ENCODE results near the gene KCNAB1. TPM values are rescaled to one million over a fixed set of nuclear protein-coding genes. Genes with fewer than 3 reads are reported as not detected.
"Not testable (repeated sequence)": the region's sequence is repeated elsewhere in the genome, so short reads cannot be mapped to it uniquely, and the experiment has no call there.

Gene KCNAB1
- total and polyA plus RNA-seq, 2 donors (not counting 3 experiments of a cell fraction or from before 2014, with no cell fraction given), result 0.21 TPM; not detected in 1

- BruUV-seq (replicated peaks), result no TSS peak
- no peak overlapping the region for H3K27ac ChIP-seq (ENCODE audit: insufficient read depth, low read depth, low read length)
- H4K20me1 ChIP-seq (replicated peaks; ENCODE audit: control insufficient read depth, extremely low read depth, insufficient read depth, low read length), result no peaks in the 10 kb centered on the region
- peaks cover 0 to 3% of the 10 kb centered on the region in 2 experiments for H3K27me3 ChIP-seq (ENCODE audit: control insufficient read depth in 2 of 2, insufficient read depth in 2 of 2, low read length in 2 of 2)
- dilution Hi-C loops (cut with MboI; ENCODE audit: extremely low pct_ligation_motif_present, low sequenced_read_pairs), result no loop called here
- no peak for FAIRE-seq
- no peak overlapping the region for H3K9ac ChIP-seq (replicated peaks; ENCODE audit: extremely low read depth, insufficient read depth, low read length)
- no peaks in the 10 kb centered on the region for H3K4me1 ChIP-seq (ENCODE audit: control insufficient read depth, extremely low read depth, insufficient read depth, low read length)
- ChIA-PET POLR2A (no interaction called here), CTCF (interaction anchor here (1.2 to 1.6 kb wide), 2 partner anchors 8 to 9 kb away, joined by 3 to 4 read pairs; no protein-coding TSS in a partner anchor)
- no peak overlapping the region for H3K4me3 ChIP-seq (replicated peaks in 1 of 3; ENCODE audit: insufficient read depth in 1 of 3, low read depth in 1 of 3, low read length in 3 of 3)
- no peaks in the 10 kb centered on the region for H3K9me1 ChIP-seq (replicated peaks; ENCODE audit: control insufficient read depth, extremely low read depth, insufficient read depth, low read length)
- no peaks in the 10 kb centered on the region for H3K9me3 ChIP-seq (replicated peaks; ENCODE audit: control insufficient read depth, insufficient read depth, low read length)
- no peak overlapping the region for H2AFZ ChIP-seq (ENCODE audit: low read depth, low read length)
- no peak for DNase-seq (ENCODE audit: low read depth, low spot score)
- no peak for TF ChIP-seq FOS (IDR thresholded peaks at IDR 0.05; ENCODE audit: borderline replicate concordance, insufficient read depth, low read length)
- TF ChIP-seq POLR2A (IDR thresholded peaks at IDR 0.05; ENCODE audit: low read depth, low read length), result no peak
- no peak for TF ChIP-seq JUN (IDR thresholded peaks at IDR 0.05; ENCODE audit: borderline replicate concordance, insufficient read depth, insufficient read length, low read depth)
- TF ChIP-seq CTCF (IDR thresholded peaks at IDR 0.05; ENCODE audit: extremely low read depth in 1 of 2, insufficient read depth in 1 of 2, low read depth in 1 of 2, low read length in 2 of 2), result no peak
- TF ChIP-seq EZH2 (IDR thresholded peaks at IDR 0.05; ENCODE audit: borderline replicate concordance, low read depth, low read length, severe bottlenecking), result no peak
- no peak for TF ChIP-seq MYC (IDR thresholded peaks at IDR 0.05; ENCODE audit: low read depth, low read length)
- TF ChIP-seq POLR2AphosphoS5 (IDR thresholded peaks at IDR 0.05; ENCODE audit: insufficient read depth, low read depth, low read length), result no peak
- TF ChIP-seq MAX (IDR thresholded peaks at IDR 0.05; ENCODE audit: insufficient read depth, insufficient read length), result no peak
- no peak for TF ChIP-seq GATA2 (IDR thresholded peaks at IDR 0.05; ENCODE audit: insufficient read depth, insufficient read length, low read depth, low read length)
- no peaks in the 10 kb centered on the region for H3K79me2 ChIP-seq (ENCODE audit: control insufficient read depth, insufficient read depth, low read length)
- H3K4me2 ChIP-seq (ENCODE audit: insufficient read depth, low read length), result no peak overlapping the region
- intact Hi-C loops (cut with micrococcal nuclease), result no loop called here
- no peaks in the 10 kb centered on the region for H3K36me3 ChIP-seq (ENCODE audit: control insufficient read depth in 2 of 2, extremely low read depth in 1 of 2, insufficient read depth in 2 of 2, low read length in 2 of 2)
These were observed 26.0 kb upstream of the KCNAB1 start for GRCh38 chr3:156094391-156094790.

GRCh38 chr3:156095652-156096051 lies 24.7 kb upstream of the KCNAB1 start:
- dilution Hi-C loops (cut with MboI; ENCODE audit: extremely low pct_ligation_motif_present, low sequenced_read_pairs); POLR2A ChIA-PET; H3K27me3 ChIP-seq (ENCODE audit: control insufficient read depth in 2 of 2, insufficient read depth in 2 of 2, low read length in 2 of 2); H3K4me1 ChIP-seq (ENCODE audit: control insufficient read depth, extremely low read depth, insufficient read depth, low read length); H3K9ac ChIP-seq (replicated peaks; ENCODE audit: extremely low read depth, insufficient read depth, low read length); H3K4me3 ChIP-seq (replicated peaks in 1 of 3; ENCODE audit: insufficient read depth in 1 of 3, low read depth in 1 of 3, low read length in 3 of 3); DNase-seq (ENCODE audit: low read depth, low spot score); H3K4me2 ChIP-seq (ENCODE audit: insufficient read depth, low read length); H4K20me1 ChIP-seq (replicated peaks; ENCODE audit: control insufficient read depth, extremely low read depth, insufficient read depth, low read length); BruUV-seq (replicated peaks); FAIRE-seq; H2AFZ ChIP-seq (ENCODE audit: low read depth, low read length); intact Hi-C loops (cut with micrococcal nuclease); H3K9me3 ChIP-seq (replicated peaks; ENCODE audit: control insufficient read depth, insufficient read depth, low read length); H3K79me2 ChIP-seq (ENCODE audit: control insufficient read depth, insufficient read depth, low read length); H3K27ac ChIP-seq (ENCODE audit: insufficient read depth, low read depth, low read length); H3K36me3 ChIP-seq (ENCODE audit: control insufficient read depth in 2 of 2, extremely low read depth in 1 of 2, insufficient read depth in 2 of 2, low read length in 2 of 2); H3K9me1 ChIP-seq (replicated peaks; ENCODE audit: control insufficient read depth, extremely low read depth, insufficient read depth, low read length): not testable (repeated sequence)
- CTCF ChIA-PET, result interaction anchor here (1.6 kb wide), 1 partner anchor 14 kb away, joined by 3 read pairs; no protein-coding TSS in a partner anchor

Data from endothelial cell of umbilical vein (primary cell).